BLaER1 (cell line): ENCODE measurements around the gene PTPRE.

Source experiments
- H3K27ac ChIP-seq: shearing (Covaris generic); formaldehyde crosslinking; 2 replicates; pipeline ENCODE4 v1.8.1; 2022
- H3K27me3 ChIP-seq: shearing (Covaris generic); formaldehyde crosslinking; 2 replicates; pipeline ENCODE4 v1.8.1; 2022
- H3K36me3 ChIP-seq: shearing (Covaris generic); formaldehyde crosslinking; 2 replicates; pipeline ENCODE4 v1.8.1; 2022
- H3K4me1 ChIP-seq: shearing (Covaris generic); formaldehyde crosslinking; 2 replicates; pipeline ENCODE4 v1.8.1; 2022
- H3K4me2 ChIP-seq: shearing (Covaris generic); formaldehyde crosslinking; 2 replicates; pipeline ENCODE4 v1.8.1; 2022
- H3K4me3 ChIP-seq: shearing (Covaris generic); formaldehyde crosslinking; 2 replicates; pipeline ENCODE4 v1.8.1; 2022
- H3K9ac ChIP-seq: shearing (Covaris generic); formaldehyde crosslinking; 2 replicates; pipeline ENCODE4 v1.8.1; 2022
- H3K9me3 ChIP-seq: shearing (Covaris generic); formaldehyde crosslinking; 2 replicates; pipeline ENCODE4 v1.8.1; 2022
- H4K20me1 ChIP-seq: shearing (Covaris generic); formaldehyde crosslinking; 2 replicates; pipeline ENCODE4 v1.8.1; 2022
- Cebpa-rat ChIP-seq: shearing (Covaris generic); IDR thresholded peaks from 2 replicates; pipeline ENCODE4 v1.8.1; 2022

The PTPRE gene

GRCh38 chr10:128072046-128072445, 165.1 kb downstream of the PTPRE start:
- H3K36me3 ChIP-seq = peaks cover 95% of the 10 kb centered on the region
- no peak overlapping the region for H3K4me2 ChIP-seq
- no peak overlapping the region for H3K4me3 ChIP-seq
- H3K4me1 ChIP-seq = peaks cover 65% of the 10 kb centered on the region
- TF ChIP-seq Cebpa-rat = no peak
- no peak overlapping the region for H3K9ac ChIP-seq
- peaks cover 64% of the 10 kb centered on the region for H4K20me1 ChIP-seq
- no peaks in the 10 kb centered on the region for H3K27me3 ChIP-seq
- H3K9me3 ChIP-seq = no peaks in the 10 kb centered on the region; the same call in 1 of the 2 replicates
- H3K27ac ChIP-seq = no peak overlapping the region

- Histone ChIP-seq H3K36me3 (peaks cover 95% of the 10 kb centered on the region), H3K4me1 (peaks cover 55% of the 10 kb centered on the region), H3K9ac (0 out of 2 replicates have a peak overlapping the region, but pooled peaks have one; percentile 22)
Measured at GRCh38 chr10:128072941-128073645, 166.2 kb downstream of the PTPRE start.

DNA sequence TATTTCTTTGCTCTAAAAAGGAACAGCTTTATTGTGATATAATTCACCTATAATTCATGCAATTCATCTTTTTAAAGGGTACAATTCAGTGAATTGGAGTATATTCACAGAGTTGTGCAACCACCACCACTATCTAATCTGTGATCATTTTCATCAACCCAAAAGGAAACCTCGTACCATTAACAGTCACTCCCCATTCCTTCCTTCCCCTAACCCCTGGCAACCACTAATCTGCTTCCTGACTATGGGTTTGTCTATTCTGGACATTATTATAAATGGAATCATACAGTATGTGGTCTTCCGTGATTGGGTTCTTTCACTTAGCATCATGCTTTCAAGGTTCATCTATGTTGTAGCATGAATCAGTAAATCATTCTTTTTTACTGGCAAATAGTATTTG, 167.0 kb downstream of the PTPRE start:
- Histone ChIP-seq H3K4me1 (peaks cover 47% of the 10 kb centered on the region), H4K20me1 (peaks cover 64% of the 10 kb centered on the region), H3K27ac (no peak overlapping the region), H3K9me3 (no peaks in the 10 kb centered on the region; the same call in 1 of the 2 replicates), H3K4me3 (no peak overlapping the region), H3K36me3 (peaks cover 95% of the 10 kb centered on the region), H3K4me2 (peak overlapping the region; percentile 20; the same call in 1 of the 2 replicates), H3K9ac (no peak overlapping the region), H3K27me3 (no peaks in the 10 kb centered on the region)
- no peak for TF ChIP-seq Cebpa-rat

More at GRCh38 chr10:128072941-128073645, 166.2 kb downstream of the PTPRE start:
- Histone ChIP-seq H3K9me3 (no peaks in the 10 kb centered on the region; the same call in 1 of the 2 replicates), H4K20me1 (peaks cover 65% of the 10 kb centered on the region), H3K4me3 (no peak overlapping the region), H3K27me3 (no peaks in the 10 kb centered on the region), H3K4me2 (peak overlapping the region; percentile 20; the same call in 1 of the 2 replicates), H3K27ac (no peak overlapping the region)
- TF ChIP-seq Cebpa-rat = no peak

DNA sequence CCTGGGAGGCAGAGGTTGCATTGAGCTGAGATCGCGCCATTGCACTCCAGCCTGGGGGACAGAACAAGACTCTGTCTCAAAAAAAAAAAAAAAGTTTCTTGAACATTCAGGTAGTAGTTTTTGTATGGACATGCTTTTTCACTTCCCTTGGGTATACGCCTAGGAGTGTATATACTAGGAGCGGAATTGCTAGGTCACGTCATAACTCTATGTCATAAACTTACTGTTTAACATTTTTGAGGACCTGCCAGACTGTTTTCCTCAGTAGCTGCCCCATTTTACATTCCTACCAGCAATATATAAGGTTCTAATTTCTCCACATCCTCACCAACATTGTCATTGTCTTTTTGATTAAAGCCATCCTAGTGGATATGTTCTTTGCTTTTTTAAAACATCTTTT, 167.7 kb downstream of the PTPRE start:
- no peaks in the 10 kb centered on the region; the same call in 1 of the 2 replicates for H3K9me3 ChIP-seq
- H3K4me1 ChIP-seq = peaks cover 42% of the 10 kb centered on the region
- no peaks in the 10 kb centered on the region for H3K27me3 ChIP-seq
- no peak overlapping the region for H3K4me2 ChIP-seq
- peaks cover 99% of the 10 kb centered on the region for H3K36me3 ChIP-seq
- peaks cover 69% of the 10 kb centered on the region for H4K20me1 ChIP-seq
- no peak overlapping the region for H3K27ac ChIP-seq
- TF ChIP-seq Cebpa-rat = no peak
- H3K4me3 ChIP-seq = no peak overlapping the region
- no peak overlapping the region for H3K9ac ChIP-seq

GRCh38 chr10:128077155-128077875, 170.4 kb downstream of the PTPRE start:
- Histone ChIP-seq H3K9me3 (no peaks in the 10 kb centered on the region; the same call in 1 of the 2 replicates), H3K4me2 (no peak overlapping the region), H3K4me1 (peaks cover 16% of the 10 kb centered on the region), H4K20me1 (peaks cover 70% of the 10 kb centered on the region), H3K27ac (no peak overlapping the region), H3K4me3 (no peak overlapping the region), H3K36me3 (peaks cover 99% of the 10 kb centered on the region), H3K27me3 (no peaks in the 10 kb centered on the region), H3K9ac (no peak overlapping the region)
- no peak for TF ChIP-seq Cebpa-rat

GRCh38 chr10:128078136-128078969, 171.4 kb downstream of the PTPRE start:
- H3K27me3 ChIP-seq = no peaks in the 10 kb centered on the region
- peaks cover 70% of the 10 kb centered on the region for H4K20me1 ChIP-seq
- H3K9ac ChIP-seq = no peak overlapping the region
- no peak overlapping the region for H3K4me3 ChIP-seq
- peaks cover 6% of the 10 kb centered on the region for H3K4me1 ChIP-seq
- peaks cover 95% of the 10 kb centered on the region for H3K36me3 ChIP-seq
- no peak overlapping the region for H3K4me2 ChIP-seq
- H3K27ac ChIP-seq = no peak overlapping the region
- no peak for TF ChIP-seq Cebpa-rat
- H3K9me3 ChIP-seq = no peaks in the 10 kb centered on the region; the same call in 1 of the 2 replicates

GRCh38 chr10:128080231-128080630, 173.3 kb downstream of the PTPRE start:
- TF ChIP-seq Cebpa-rat = no peak

GRCh38 chr10:128080641-128081040, 173.7 kb downstream of the PTPRE start:
- Histone ChIP-seq H4K20me1 (peaks cover 59% of the 10 kb centered on the region), H3K9me3 (no peaks in the 10 kb centered on the region), H3K9ac (no peak overlapping the region), H3K27me3 (no peaks in the 10 kb centered on the region), H3K27ac (no peak overlapping the region), H3K36me3 (peaks cover 89% of the 10 kb centered on the region), H3K4me3 (no peak overlapping the region), H3K4me2 (no peak overlapping the region), H3K4me1 (no peaks in the 10 kb centered on the region)
- no peak for TF ChIP-seq Cebpa-rat

More at GRCh38 chr10:128080231-128080630, 173.3 kb downstream of the PTPRE start:
- peaks cover 93% of the 10 kb centered on the region for H3K36me3 ChIP-seq
- H3K4me2 ChIP-seq = no peak overlapping the region
- H3K9ac ChIP-seq = no peak overlapping the region
- H4K20me1 ChIP-seq = peaks cover 63% of the 10 kb centered on the region
- no peaks in the 10 kb centered on the region for H3K4me1 ChIP-seq
- H3K27ac ChIP-seq = no peak overlapping the region
- H3K27me3 ChIP-seq = no peaks in the 10 kb centered on the region
- no peak overlapping the region for H3K4me3 ChIP-seq
- H3K9me3 ChIP-seq = no peaks in the 10 kb centered on the region

- no peaks in the 10 kb centered on the region for H3K27me3 ChIP-seq
- H4K20me1 ChIP-seq = peaks cover 53% of the 10 kb centered on the region
- H3K9me3 ChIP-seq = no peaks in the 10 kb centered on the region
- H3K4me2 ChIP-seq = no peak overlapping the region
- peaks cover 83% of the 10 kb centered on the region for H3K36me3 ChIP-seq
- no peak overlapping the region for H3K4me3 ChIP-seq
- no peak overlapping the region for H3K27ac ChIP-seq
- TF ChIP-seq Cebpa-rat = no peak
- H3K9ac ChIP-seq = no peak overlapping the region
- peaks cover 5% of the 10 kb centered on the region for H3K4me1 ChIP-seq
Measured at GRCh38 chr10:128081222-128081621, 174.3 kb downstream of the PTPRE start.
